ENCODE measurements around the gene RGPD4. TPM values are rescaled to one million over a fixed set of nuclear protein-coding genes. Genes with fewer than 3 reads are reported as not detected.

RGPD4 gene
- under 0.01 TPM in 1 of 2 replicates, not detected in the other for total RNA-seq

GRCh38 chr2:107826749-107827148 lies at the start of gene RGPD4:
Gene RGPD4 (plus strand): TSS chr2:107826892. CDS start chr2:107827014, 122 bp downstream.

Small RNA genes lying within 50 kb of the gene (small RNA-seq; reads per million reads assigned to genes)
- gene AC009963.1 (not detected), gene AC009963.2 (not detected)

Other genes starting within 250 kb of the RGPD4 start
- gene SLC5A7, start 159.6 kb downstream of the RGPD4 start, total RNA-seq: not detected in 2 replicates